ENCODE measurements around the gene NPR1.

The NPR1 gene

GRCh38 chr1:153646672-153647345 lies 31.7 kb upstream of the NPR1 start:
- no peak for DNase-seq (ENCODE audit: extremely low read depth, insufficient read length)
- Histone ChIP-seq H3K4me3 (replicated peaks; ENCODE audit: low read depth, low read length) (no peak overlapping the region), H3K36me3 (ENCODE audit: control insufficient read depth, insufficient read depth, low read length) (peaks cover 21% of the 10 kb centered on the region), H3K27me3 (replicated peaks; ENCODE audit: control insufficient read depth, insufficient read depth, low read length) (no peaks in the 10 kb centered on the region)
- TF ChIP-seq CTCF (IDR thresholded peaks at IDR 0.05; ENCODE audit: insufficient read depth, low read length, poor library complexity, severe bottlenecking): no peak

- Histone ChIP-seq H3K4me3 (replicated peaks; ENCODE audit: low read depth, low read length) (no peak overlapping the region), H3K27me3 (replicated peaks; ENCODE audit: control insufficient read depth, insufficient read depth, low read length) (no peaks in the 10 kb centered on the region), H3K36me3 (ENCODE audit: control insufficient read depth, insufficient read depth, low read length) (peaks cover 16% of the 10 kb centered on the region)
- no peak for TF ChIP-seq CTCF (IDR thresholded peaks at IDR 0.05; ENCODE audit: insufficient read depth, low read length, poor library complexity, severe bottlenecking)
- DNase-seq (ENCODE audit: extremely low read depth, insufficient read length): no peak
Observed at GRCh38 chr1:153647346-153647714, 31.2 kb upstream of the NPR1 start.

GRCh38 chr1:153648000-153648643 lies 30.4 kb upstream of the NPR1 start:
- no peak for DNase-seq (ENCODE audit: extremely low read depth, insufficient read length)
- TF ChIP-seq CTCF (IDR thresholded peaks at IDR 0.05; ENCODE audit: insufficient read depth, low read length, poor library complexity, severe bottlenecking): no peak
- Histone ChIP-seq H3K36me3 (ENCODE audit: control insufficient read depth, insufficient read depth, low read length) (peaks cover 14% of the 10 kb centered on the region), H3K4me3 (replicated peaks; ENCODE audit: low read depth, low read length) (no peak overlapping the region), H3K27me3 (replicated peaks; ENCODE audit: control insufficient read depth, insufficient read depth, low read length) (no peaks in the 10 kb centered on the region)

- DNase-seq (ENCODE audit: extremely low read depth, insufficient read length): no peak
- no peak overlapping the region for H3K4me3 ChIP-seq (replicated peaks; ENCODE audit: low read depth, low read length)
- no peak for TF ChIP-seq CTCF (IDR thresholded peaks at IDR 0.05; ENCODE audit: insufficient read depth, low read length, poor library complexity, severe bottlenecking)
- H3K36me3 ChIP-seq (ENCODE audit: control insufficient read depth, insufficient read depth, low read length): peaks cover 13% of the 10 kb centered on the region
- no peaks in the 10 kb centered on the region for H3K27me3 ChIP-seq (replicated peaks; ENCODE audit: control insufficient read depth, insufficient read depth, low read length)
Observed at GRCh38 chr1:153649137-153649862, 29.2 kb upstream of the NPR1 start.

- Histone ChIP-seq H3K4me3 (replicated peaks; ENCODE audit: low read depth, low read length) (no peak overlapping the region), H3K27me3 (replicated peaks; ENCODE audit: control insufficient read depth, insufficient read depth, low read length) (no peaks in the 10 kb centered on the region), H3K36me3 (ENCODE audit: control insufficient read depth, insufficient read depth, low read length) (peaks cover 13% of the 10 kb centered on the region)
- DNase-seq (ENCODE audit: extremely low read depth, insufficient read length): no peak
- no peak for TF ChIP-seq CTCF (IDR thresholded peaks at IDR 0.05; ENCODE audit: insufficient read depth, low read length, poor library complexity, severe bottlenecking)
Observed at GRCh38 chr1:153649863-153650235, 28.6 kb upstream of the NPR1 start.

Data from GM06990 (cell line).